SK-N-SH (cell line): ENCODE measurements around the gene GLS.

Experiments
- CHD2 ChIP-seq: fragments of 150-350 bp; IDR thresholded peaks from 2 replicates; pipeline ENCODE4 v1.6.1; 2018; ENCODE audit warnings: low read length; ENCODE audit not compliant: partially characterized antibody
- CTCF ChIP-seq: fragments of 200-600 bp; sonication (generic); IDR thresholded peaks from 2 replicates; pipeline ENCODE4 v1.6.1; 2017; ENCODE audit warnings: antibody characterized with exemption, mild to moderate bottlenecking, moderate library complexity
- ELF1 ChIP-seq: IDR thresholded peaks from 2 replicates; pipeline ENCODE4 v1.4.0; 2012
- EP300 ChIP-seq, 2 experiments: IDR thresholded peaks; 2 replicates each; pipeline versions ENCODE4 v1.4.0 to v1.6.1; 2012; ENCODE audit warnings: borderline replicate concordance in 1 of 2, low read depth in 1 of 2, low read length in 1 of 2
- EZH2phosphoT487 ChIP-seq: fragments of 200-600 bp; sonication (generic); IDR thresholded peaks from 2 replicates; pipeline ENCODE4 v1.6.1; 2017; ENCODE audit warnings: low read depth, mixed run types, mild to moderate bottlenecking, antibody characterized with exemption, moderate library complexity, borderline replicate concordance
- MEF2A ChIP-seq: IDR thresholded peaks from 2 replicates; pipeline ENCODE4 v1.4.0; 2012; ENCODE audit warnings: low read depth, borderline replicate concordance
- RAD21 ChIP-seq: IDR thresholded peaks from 2 replicates; pipeline ENCODE4 v1.6.1; 2012; ENCODE audit warnings: mild to moderate bottlenecking, low read length
- SIN3A ChIP-seq: IDR thresholded peaks from 2 replicates; pipeline ENCODE4 v1.6.1; 2012; ENCODE audit warnings: low read depth, mild to moderate bottlenecking, low read length, moderate library complexity, borderline replicate concordance
- TAF1 ChIP-seq: IDR thresholded peaks from 2 replicates; pipeline ENCODE4 v1.6.1; 2012; ENCODE audit warnings: low read depth, mild to moderate bottlenecking, low read length, moderate library complexity, borderline replicate concordance
- TF ChIP-seq, protein P1 (sequence below): fragments of 150-350 bp; IDR thresholded peaks from 2 replicates; pipeline ENCODE4 v1.6.1; 2017; ENCODE audit warnings: antibody characterized with exemption, low read length, low read depth, borderline replicate concordance

DNA sequence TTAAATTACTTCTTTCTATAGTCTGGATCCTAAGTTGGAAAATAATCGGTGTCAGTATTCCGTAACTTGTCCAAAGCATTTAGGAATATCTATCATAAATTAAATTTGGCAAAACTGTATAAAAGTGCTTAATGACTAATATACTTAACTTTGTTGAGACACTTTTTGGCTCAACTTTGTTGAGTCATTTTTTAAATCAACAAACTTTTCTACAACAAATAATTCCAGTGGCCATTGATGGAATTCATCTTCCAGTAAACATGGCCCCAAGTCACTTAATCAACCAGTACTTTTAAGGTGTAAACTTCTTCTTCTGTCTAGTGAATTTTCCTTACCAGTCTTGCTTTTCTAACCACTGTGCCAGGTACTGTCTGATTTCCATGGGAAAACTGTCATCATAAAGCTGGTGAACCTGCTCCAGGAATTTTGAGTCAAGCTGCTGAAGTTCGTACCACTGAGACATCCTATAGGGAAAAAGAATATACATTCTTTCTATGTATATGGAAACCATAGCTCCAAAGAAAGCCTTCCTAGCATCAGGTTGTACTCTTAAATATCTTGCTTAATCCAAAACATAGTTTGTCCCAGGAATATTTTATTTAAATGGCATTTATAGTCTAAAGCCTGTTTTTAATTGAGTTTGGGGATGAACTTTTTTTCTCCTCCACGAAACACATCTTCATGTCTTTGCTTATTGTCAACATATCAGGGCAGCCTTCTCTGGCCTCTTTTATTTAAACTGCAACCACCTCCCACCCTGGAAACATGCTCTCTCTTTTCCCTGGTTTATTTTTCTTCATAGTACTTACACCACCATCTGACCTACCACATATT lies 129.1 kb downstream of the GLS start:
- TF ChIP-seq CTCF (no peak), CHD2 (no peak), EP300 (IDR thresholded peaks at IDR 0.05; ENCODE audit: borderline replicate concordance in 1 of 2, low read depth in 1 of 2, low read length in 1 of 2) (no peak), MEF2A (no peak), SIN3A (no peak), EZH2phosphoT487 (no peak), RAD21 (no peak), ELF1 (no peak), TAF1 (no peak)
- TF ChIP-seq, protein P1, sequence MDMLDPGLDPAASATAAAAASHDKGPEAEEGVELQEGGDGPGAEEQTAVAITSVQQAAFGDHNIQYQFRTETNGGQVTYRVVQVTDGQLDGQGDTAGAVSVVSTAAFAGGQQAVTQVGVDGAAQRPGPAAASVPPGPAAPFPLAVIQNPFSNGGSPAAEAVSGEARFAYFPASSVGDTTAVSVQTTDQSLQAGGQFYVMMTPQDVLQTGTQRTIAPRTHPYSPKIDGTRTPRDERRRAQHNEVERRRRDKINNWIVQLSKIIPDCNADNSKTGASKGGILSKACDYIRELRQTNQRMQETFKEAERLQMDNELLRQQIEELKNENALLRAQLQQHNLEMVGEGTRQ: no peak
